OCI-LY7 (cell line): Measurements from ENCODE around the gene TLNRD1. TPM values are rescaled to one million over a fixed set of nuclear protein-coding genes. Genes with fewer than 3 reads are reported as not detected.

Experiments used
- BruUV-seq: library from RNA; stranded (reverse); fragments of 400-500 nt; replicated peaks from 2 replicates; lab custom pipeline; 2021; lab: Mats Ljungman, UMichigan
- CTCF ChIA-PET: fragments of 300-600 bp; sonication (Branson Sonifier 250); formaldehyde crosslinking; loops from one replicate; lab custom pipeline; 2022; ENCODE audit warnings: antibody characterized with exemption; ENCODE audit not compliant: unreplicated experiment; lab: Charles Lee
- POLR2A ChIA-PET: fragments of 300-600 bp; sonication (Branson Sonifier 250); formaldehyde crosslinking; loops from one replicate; lab custom pipeline; 2022; ENCODE audit warnings: antibody characterized with exemption; lab: Charles Lee
- DNase-seq: peaks from one replicate; pipeline ENCODE4 v3.0.0-alpha.2; 2015; ENCODE audit warnings: low spot score
- H2AFZ ChIP-seq: fragments of 200-600 bp; sonication (generic), shearing (Covaris generic); 2 replicates; pipeline ENCODE4 v1.6.1; 2014; ENCODE audit warnings: mild to moderate bottlenecking, antibody characterized with exemption, low read length, moderate library complexity
- H3K27ac ChIP-seq: fragments of 200-600 bp; sonication (generic); 2 replicates; pipeline ENCODE4 v1.5.1; 2014; ENCODE audit warnings: mixed run types, low read depth, mild to moderate bottlenecking, moderate library complexity, low read length, inconsistent platforms; ENCODE audit not compliant: poor library complexity, severe bottlenecking
- H3K36me3 ChIP-seq: fragments of 200-600 bp; sonication (generic); 2 replicates; pipeline ENCODE4 v1.6.1; 2014; ENCODE audit warnings: mild to moderate bottlenecking, antibody characterized with exemption, low read length, moderate library complexity, mixed read lengths; ENCODE audit not compliant: insufficient read depth
- H3K4me1 ChIP-seq: fragments of 200-600 bp; sonication (generic); 2 replicates; pipeline ENCODE4 v1.5.1; 2014; ENCODE audit warnings: mild to moderate bottlenecking, low read length; ENCODE audit not compliant: insufficient read depth, poor library complexity, severe bottlenecking
- H3K4me2 ChIP-seq: fragments of 200-600 bp; sonication (generic); 2 replicates; pipeline ENCODE4 v1.6.1; 2014; ENCODE audit warnings: mild to moderate bottlenecking, low read length
- H3K4me3 ChIP-seq: fragments of 200-600 bp; sonication (generic); 2 replicates; pipeline ENCODE4 v1.5.1; 2014; ENCODE audit warnings: mild to moderate bottlenecking, low read depth, low read length; ENCODE audit not compliant: poor library complexity, severe bottlenecking
- H3K79me2 ChIP-seq: fragments of 200-600 bp; sonication (generic); 2 replicates; pipeline ENCODE4 v1.6.1; 2016; ENCODE audit warnings: low read depth, mild to moderate bottlenecking, low read length, moderate library complexity, mixed read lengths; ENCODE audit not compliant: insufficient read depth
- H3K9me2 ChIP-seq: fragments of 200-600 bp; sonication (generic); 2 replicates; pipeline ENCODE4 v1.6.1; 2016; ENCODE audit warnings: mild to moderate bottlenecking, low read length, mixed read lengths; ENCODE audit not compliant: insufficient read depth
- H3K9me3 ChIP-seq: fragments of 200-600 bp; sonication (generic); 2 replicates; pipeline ENCODE4 v1.6.1; 2014; ENCODE audit warnings: mild to moderate bottlenecking, mixed run types, low read length, mixed read lengths
- H4K20me1 ChIP-seq: fragments of 200-600 bp; sonication (generic); 2 replicates; pipeline ENCODE4 v1.6.1; 2014; ENCODE audit warnings: mild to moderate bottlenecking, antibody characterized with exemption, low read length, moderate library complexity, mixed read lengths; ENCODE audit not compliant: insufficient read depth
- EZH2phosphoT487 ChIP-seq: fragments of 200-600 bp; sonication (generic); IDR thresholded peaks from 2 replicates; pipeline ENCODE4 v1.6.1; 2018; ENCODE audit warnings: low read depth, borderline replicate concordance, mild to moderate bottlenecking, mixed run types, antibody characterized with exemption, low read length, moderate library complexity, mixed read lengths
- intact Hi-C: fragments of 100-400 bp; cut with micrococcal nuclease; formaldehyde crosslinking; loops from one replicate; pipeline ENCODE4 v1.10.0; 2022; ENCODE audit not compliant: unreplicated experiment
- total RNA-seq, 2 experiments: library from RNA; depleted of rRNA in 1 of 2; stranded (reverse); fragments of >200 nt in 1 of 2; shearing (Covaris generic) in 1 of 2; gene quantifications; 2 replicates each; pipeline ENCODE4 v1.2.3, GENCODE V29; 2014 to 2022
- TF ChIP-seq, protein P1 (sequence below): fragments of 200-600 bp; sonication (generic); conservative IDR thresholded peaks from 2 replicates; pipeline ENCODE4 v1.5.1; 2014; ENCODE audit warnings: mild to moderate bottlenecking, antibody characterized with exemption, low read length, moderate library complexity, mixed read lengths

Gene TLNRD1
- total RNA-seq, 2 experiments from 2014 or later = 17.4 to 19.9 TPM

DNA sequence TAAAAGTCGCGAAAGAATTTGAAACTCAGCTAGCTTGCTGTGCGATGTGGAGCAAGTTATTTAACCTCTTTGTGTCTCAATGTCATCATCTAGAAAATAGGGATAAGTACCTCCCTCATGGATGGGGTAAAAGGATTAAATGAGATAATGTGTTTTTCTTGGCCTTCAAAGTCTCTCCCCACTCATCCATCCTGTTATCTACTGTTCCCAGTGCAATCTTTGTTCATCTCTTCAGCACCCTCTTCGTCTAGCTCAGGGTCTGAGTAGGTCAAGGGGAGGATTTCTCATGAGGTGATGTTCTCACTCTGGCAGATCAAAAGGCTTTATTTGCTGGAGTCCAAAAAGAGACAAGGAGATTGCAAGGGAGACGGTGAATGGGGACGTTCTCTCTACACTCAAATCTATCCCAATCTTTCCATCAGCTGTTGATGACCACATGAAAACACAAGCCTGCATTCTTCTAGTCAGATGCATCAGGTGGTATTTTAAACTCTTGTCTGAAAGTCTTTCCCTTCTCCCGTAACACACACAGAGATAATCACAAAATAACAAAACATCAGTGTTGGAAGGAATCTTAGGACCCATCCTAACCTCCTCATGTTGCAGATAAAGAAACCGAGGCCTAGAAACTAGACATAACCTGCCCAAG is 12.5 kb upstream of the TLNRD1 start:
- H2AFZ ChIP-seq = no peak overlapping the region
- no peak overlapping the region for H3K27ac ChIP-seq
- H3K4me2 ChIP-seq = peak overlapping the region; percentile 93
- peaks cover 57% of the 10 kb centered on the region for H3K79me2 ChIP-seq
- H3K36me3 ChIP-seq = peaks cover 8% of the 10 kb centered on the region; the same call in 1 of the 2 replicates
- BruUV-seq = TSS peak; percentile 75
- no peak for DNase-seq
- peak overlapping the region; percentile 86 for H3K4me3 ChIP-seq
- peaks cover 13% of the 10 kb centered on the region; the same call in 1 of the 2 replicates for H4K20me1 ChIP-seq
- TF ChIP-seq, protein P1, sequence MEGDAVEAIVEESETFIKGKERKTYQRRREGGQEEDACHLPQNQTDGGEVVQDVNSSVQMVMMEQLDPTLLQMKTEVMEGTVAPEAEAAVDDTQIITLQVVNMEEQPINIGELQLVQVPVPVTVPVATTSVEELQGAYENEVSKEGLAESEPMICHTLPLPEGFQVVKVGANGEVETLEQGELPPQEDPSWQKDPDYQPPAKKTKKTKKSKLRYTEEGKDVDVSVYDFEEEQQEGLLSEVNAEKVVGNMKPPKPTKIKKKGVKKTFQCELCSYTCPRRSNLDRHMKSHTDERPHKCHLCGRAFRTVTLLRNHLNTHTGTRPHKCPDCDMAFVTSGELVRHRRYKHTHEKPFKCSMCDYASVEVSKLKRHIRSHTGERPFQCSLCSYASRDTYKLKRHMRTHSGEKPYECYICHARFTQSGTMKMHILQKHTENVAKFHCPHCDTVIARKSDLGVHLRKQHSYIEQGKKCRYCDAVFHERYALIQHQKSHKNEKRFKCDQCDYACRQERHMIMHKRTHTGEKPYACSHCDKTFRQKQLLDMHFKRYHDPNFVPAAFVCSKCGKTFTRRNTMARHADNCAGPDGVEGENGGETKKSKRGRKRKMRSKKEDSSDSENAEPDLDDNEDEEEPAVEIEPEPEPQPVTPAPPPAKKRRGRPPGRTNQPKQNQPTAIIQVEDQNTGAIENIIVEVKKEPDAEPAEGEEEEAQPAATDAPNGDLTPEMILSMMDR = no peak
- TF ChIP-seq EZH2phosphoT487 = no peak
- ChIA-PET POLR2A (interaction anchor here (1.9 to 2.2 kb wide), 2 partner anchors 9 to 12 kb away, joined by 10 to 11 read pairs; partner anchors contain the start of gene TLNRD1), CTCF (interaction anchor here (1.3 kb wide), 1 partner anchor 278 kb away, joined by 4 read pairs; no protein-coding TSS in a partner anchor)
- no peaks in the 10 kb centered on the region for H3K9me2 ChIP-seq
- H3K9me3 ChIP-seq = no peaks in the 10 kb centered on the region
- intact Hi-C loops = loop anchor here (2.0 to 5.0 kb wide), 2 partner anchors 305 to 1676 kb away; partner anchors contain the start of gene TMED3
- H3K4me1 ChIP-seq = peaks cover 38% of the 10 kb centered on the region

- no peak for TF ChIP-seq EZH2phosphoT487
- TF ChIP-seq, protein P1 = no peak
- no peak for DNase-seq
- H3K9me2 ChIP-seq = no peaks in the 10 kb centered on the region
- peaks cover 38% of the 10 kb centered on the region for H3K4me1 ChIP-seq
- H3K36me3 ChIP-seq = peaks cover 8% of the 10 kb centered on the region; the same call in 1 of the 2 replicates
- peak overlapping the region; percentile 97; the same call in 1 of the 2 replicates for H2AFZ ChIP-seq
- intact Hi-C loops = loop anchor here (1.0 to 5.0 kb wide), 3 partner anchors 10 to 1677 kb away; partner anchors contain the start of gene TMED3
- no TSS peak for BruUV-seq
- peaks cover 51% of the 10 kb centered on the region for H3K79me2 ChIP-seq
- H3K9me3 ChIP-seq = no peaks in the 10 kb centered on the region
- peak overlapping the region; percentile 86 for H3K4me3 ChIP-seq
- CTCF ChIA-PET = no interaction called here
- H3K4me2 ChIP-seq = peak overlapping the region; percentile 93
- peaks cover 13% of the 10 kb centered on the region; the same call in 1 of the 2 replicates for H4K20me1 ChIP-seq
- peak overlapping the region; percentile 42 for H3K27ac ChIP-seq
- POLR2A ChIA-PET = interaction anchor here (1.9 to 2.2 kb wide), 2 partner anchors 10 to 11 kb away, joined by 10 to 11 read pairs; partner anchors contain the start of gene TLNRD1
These were observed 11.6 kb upstream of the TLNRD1 start for GRCh38 chr15:80989081-80989517.
